HPDE6-E6E7 (cell line): ENCODE results near the gene EIF5AL1.
"Not testable (repeated sequence)": the region's sequence is repeated elsewhere in the genome, so short reads cannot be mapped to it uniquely, and the experiment has no call there.

Experiments
- DNase-seq: peaks from one replicate; pipeline ENCODE4 v3.0.0; 2011; ENCODE audit warnings: missing footprints; ENCODE audit errors: extremely low spot score

EIF5AL1 gene

GRCh38 chr10:79511891-79512583, at the start of gene EIF5AL1:
TSS of gene EIF5AL1 (plus strand) at chr10:79512533. CDS start at chr10:79512650, 117 bp downstream.
- DNase-seq = not testable (repeated sequence)

GRCh38 chr10:79463578-79464496, 48.5 kb upstream of the EIF5AL1 start:
- DNase-seq = no peak

- DNase-seq = no peak
These were observed 47.0 kb upstream of the EIF5AL1 start for GRCh38 chr10:79465341-79465740.

GRCh38 chr10:79468015-79468560, 44.2 kb upstream of the EIF5AL1 start:
- DNase-seq = no peak

- DNase-seq = no peak
These were observed 43.3 kb upstream of the EIF5AL1 start for GRCh38 chr10:79468841-79469585.

GRCh38 chr10:79470096-79470495, 42.2 kb upstream of the EIF5AL1 start:
- DNase-seq = no peak

- DNase-seq = no peak
These were observed 40.6 kb upstream of the EIF5AL1 start for GRCh38 chr10:79471776-79472175.

- no peak for DNase-seq
These were observed 39.9 kb upstream of the EIF5AL1 start for GRCh38 chr10:79472449-79472848.

- no peak for DNase-seq
These were observed 39.4 kb upstream of the EIF5AL1 start for GRCh38 chr10:79472951-79473350.

GRCh38 chr10:79473496-79474095, 38.7 kb upstream of the EIF5AL1 start:
- DNase-seq = no peak

- DNase-seq = no peak
These were observed 37.1 kb upstream of the EIF5AL1 start for GRCh38 chr10:79475119-79475653.

GRCh38 chr10:79475877-79476276, 36.5 kb upstream of the EIF5AL1 start:
- no peak for DNase-seq

- DNase-seq = no peak
These were observed 35.7 kb upstream of the EIF5AL1 start for GRCh38 chr10:79476645-79477044.

- DNase-seq = no peak
These were observed 34.9 kb upstream of the EIF5AL1 start for GRCh38 chr10:79477456-79477855.

GRCh38 chr10:79479283-79479909, 32.9 kb upstream of the EIF5AL1 start:
- no peak for DNase-seq

GRCh38 chr10:79482304-79482703, 30.0 kb upstream of the EIF5AL1 start:
- no peak for DNase-seq

GRCh38 chr10:79482741-79483140, 29.6 kb upstream of the EIF5AL1 start:
- DNase-seq = no peak

GRCh38 chr10:79483299-79483698, 29.0 kb upstream of the EIF5AL1 start:
- no peak for DNase-seq

- no peak for DNase-seq
These were observed 28.4 kb upstream of the EIF5AL1 start for GRCh38 chr10:79483948-79484347.

- no peak for DNase-seq
These were observed 27.9 kb upstream of the EIF5AL1 start for GRCh38 chr10:79484476-79484875.
